ENCODE data around the gene DOCK8.

DOCK8 gene

GRCh38 chr9:419571-420171 lies 205.0 kb downstream of the DOCK8 start:
- DNase-seq (ENCODE audit: low spot score): no peak

- no peak for DNase-seq (ENCODE audit: low spot score)
These were observed 207.2 kb downstream of the DOCK8 start for GRCh38 chr9:421896-422295.

DNA sequence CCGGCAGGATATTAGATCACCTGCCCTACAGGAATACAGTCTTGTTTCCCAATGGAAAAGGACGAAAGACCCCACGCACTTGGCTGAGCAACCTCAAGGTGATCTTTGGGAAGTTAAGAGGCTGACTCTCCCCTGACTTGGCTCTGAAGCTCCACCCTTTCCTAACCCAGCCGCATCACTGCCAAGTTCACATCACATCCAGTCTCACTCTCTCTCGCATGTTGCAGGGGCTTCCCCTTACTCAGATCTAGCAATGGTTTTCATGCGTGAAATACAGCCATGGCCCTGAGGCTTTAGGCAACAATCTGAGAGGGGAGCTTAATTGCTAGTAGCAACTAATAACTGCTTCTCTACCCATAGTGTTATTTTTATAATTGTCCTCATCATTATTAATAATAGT lies 211.6 kb downstream of the DOCK8 start:
- DNase-seq (ENCODE audit: low spot score): no peak

- no peak for DNase-seq (ENCODE audit: low spot score)
These were observed 212.3 kb downstream of the DOCK8 start for GRCh38 chr9:426976-427375.

DNA sequence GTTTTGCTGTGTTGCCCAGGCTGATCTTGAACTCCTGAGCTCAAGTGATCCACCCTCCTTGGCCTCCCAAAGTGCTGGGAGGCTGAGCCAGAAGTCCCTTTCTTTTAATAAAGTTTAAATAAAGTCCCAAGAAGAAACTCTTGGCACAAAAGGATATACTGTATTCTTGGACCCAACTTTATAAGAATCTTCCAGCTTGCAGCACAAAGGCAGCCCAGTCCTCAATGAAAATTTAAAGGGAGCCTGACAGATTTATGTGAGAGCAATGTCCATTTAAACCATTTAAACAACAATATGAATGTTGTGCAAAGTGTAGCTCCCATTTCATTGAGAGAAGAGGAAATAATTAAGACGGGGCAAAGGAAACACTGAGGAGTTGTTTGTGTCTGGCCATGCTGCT lies 217.0 kb downstream of the DOCK8 start:
- no peak for DNase-seq (ENCODE audit: low spot score)

- DNase-seq (ENCODE audit: low spot score): no peak
These were observed 221.8 kb downstream of the DOCK8 start for GRCh38 chr9:436482-436881.

DNA sequence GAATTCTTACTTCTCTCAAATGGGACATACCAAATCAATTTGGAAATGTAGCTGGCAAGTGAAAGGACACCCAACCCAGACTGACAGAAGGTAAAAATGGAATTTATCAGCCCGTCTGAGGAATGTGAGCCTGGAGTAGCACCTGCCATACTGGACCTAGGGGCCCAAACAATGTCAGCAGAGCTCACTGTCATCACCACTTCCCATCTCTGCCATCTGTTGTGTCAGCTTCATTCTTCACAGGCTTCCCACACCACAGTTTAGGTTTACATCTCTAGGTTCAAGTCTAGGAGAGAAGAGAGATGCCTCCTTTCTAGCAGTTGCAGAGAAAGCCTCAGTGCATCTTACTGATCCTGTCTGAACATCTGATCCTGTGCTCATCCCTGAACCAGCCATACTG lies 222.4 kb downstream of the DOCK8 start:
- DNase-seq (ENCODE audit: low spot score): no peak

DNA sequence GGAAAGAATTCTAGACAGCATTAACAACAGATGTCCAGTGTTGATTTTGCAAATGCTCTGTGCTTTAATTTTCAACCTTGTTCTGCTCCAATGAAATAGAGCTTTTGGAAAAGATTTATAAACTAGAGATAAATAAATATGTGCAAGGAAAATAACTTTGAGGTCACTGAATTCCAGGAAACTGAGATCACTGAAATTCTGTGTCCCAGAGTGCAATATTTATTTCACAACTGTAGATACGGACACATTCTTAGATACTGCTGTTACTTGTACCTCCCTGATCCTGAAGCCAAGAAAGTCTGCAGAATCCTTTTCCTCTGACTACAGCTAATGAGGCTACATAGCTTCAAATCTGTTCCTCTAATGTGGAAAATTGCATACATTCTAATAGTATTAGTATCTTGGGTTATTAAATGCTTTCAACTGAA lies 222.9 kb downstream of the DOCK8 start:
- DNase-seq (ENCODE audit: low spot score): no peak

GRCh38 chr9:438066-438465 lies 223.4 kb downstream of the DOCK8 start:
- DNase-seq (ENCODE audit: low spot score): no peak

DNA sequence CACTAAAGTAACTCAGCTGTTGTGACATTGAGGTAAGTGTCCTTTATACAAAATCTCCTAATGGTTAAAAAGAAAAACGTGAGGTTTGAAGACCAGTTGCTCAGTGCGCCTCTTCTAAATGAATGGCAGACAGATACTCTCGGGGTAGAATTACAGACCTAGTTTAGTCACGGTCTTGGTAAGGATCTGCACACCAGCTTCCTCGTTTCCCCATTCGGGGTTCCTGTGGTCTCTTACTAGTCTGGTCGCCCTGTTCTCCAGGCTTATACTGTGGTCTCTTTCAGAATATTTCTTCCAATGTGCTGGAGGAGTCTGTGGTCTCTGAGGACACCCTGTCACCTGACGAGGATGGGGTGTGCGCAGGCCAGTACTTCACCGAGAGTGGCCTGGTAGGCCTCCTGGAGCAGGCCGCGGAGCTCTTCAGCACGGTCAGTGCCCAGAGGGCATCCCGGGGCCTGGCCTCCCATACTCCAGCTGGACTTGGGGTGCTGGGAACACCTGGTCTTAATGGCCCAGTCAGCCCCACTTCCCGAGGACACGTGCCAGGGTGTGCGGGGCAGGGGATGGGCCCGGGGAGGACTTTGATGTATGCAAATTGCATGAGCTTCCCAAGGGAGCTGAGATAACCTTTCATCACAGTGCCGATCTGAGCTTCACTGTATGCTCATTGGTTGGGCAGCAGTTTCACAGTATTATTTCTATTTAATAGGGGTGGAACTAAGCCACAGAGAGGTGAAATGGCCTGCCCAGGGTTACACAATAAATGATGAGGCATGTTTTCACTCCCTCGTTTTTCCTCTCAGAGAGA lies 224.5 kb downstream of the DOCK8 start:
- no peak for DNase-seq (ENCODE audit: low spot score)

DNA sequence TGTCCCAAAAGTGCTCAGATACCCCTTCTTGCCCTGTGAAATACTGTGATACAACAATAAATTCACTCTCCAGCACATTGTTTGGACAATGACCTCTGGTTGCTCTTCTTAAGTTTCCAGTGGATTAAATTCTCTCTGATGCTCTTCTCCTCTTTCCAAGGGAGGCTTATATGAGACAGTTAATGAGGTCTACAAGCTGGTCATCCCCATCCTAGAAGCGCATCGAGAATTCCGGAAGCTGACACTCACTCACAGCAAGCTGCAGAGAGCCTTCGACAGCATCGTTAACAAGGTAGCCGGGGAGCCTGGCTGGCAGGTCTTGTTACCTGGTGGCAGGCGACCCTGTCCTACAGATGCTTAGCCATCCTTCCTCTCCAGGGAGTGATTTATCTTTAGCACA lies 226.5 kb downstream of the DOCK8 start:
- DNase-seq (ENCODE audit: low spot score): no peak

- DNase-seq (ENCODE audit: low spot score): no peak
These were observed 229.9 kb downstream of the DOCK8 start for GRCh38 chr9:444528-444927.

DNA sequence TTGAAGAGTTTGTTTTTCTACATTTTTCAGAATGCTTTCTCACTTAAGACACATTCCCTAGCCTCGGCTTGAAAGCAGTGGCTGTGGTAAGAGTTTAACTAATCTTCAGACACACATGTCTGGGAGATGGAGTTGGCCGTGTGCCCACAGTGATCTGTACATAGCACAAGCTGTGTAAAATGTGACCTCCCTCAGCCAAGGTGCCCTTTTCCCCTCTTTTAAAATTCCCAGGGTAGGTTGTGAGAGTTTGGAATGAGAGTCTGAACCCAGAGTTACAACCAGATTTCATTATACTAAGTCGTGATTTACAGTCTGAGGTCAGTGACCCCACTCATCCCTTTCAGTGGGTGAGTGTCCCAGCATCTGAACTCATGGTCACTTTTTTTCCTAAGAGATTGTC lies 230.4 kb downstream of the DOCK8 start:
- no peak for DNase-seq (ENCODE audit: low spot score)

GRCh38 chr9:446074-446699 lies 231.5 kb downstream of the DOCK8 start:
- no peak for DNase-seq (ENCODE audit: low spot score)

DNA sequence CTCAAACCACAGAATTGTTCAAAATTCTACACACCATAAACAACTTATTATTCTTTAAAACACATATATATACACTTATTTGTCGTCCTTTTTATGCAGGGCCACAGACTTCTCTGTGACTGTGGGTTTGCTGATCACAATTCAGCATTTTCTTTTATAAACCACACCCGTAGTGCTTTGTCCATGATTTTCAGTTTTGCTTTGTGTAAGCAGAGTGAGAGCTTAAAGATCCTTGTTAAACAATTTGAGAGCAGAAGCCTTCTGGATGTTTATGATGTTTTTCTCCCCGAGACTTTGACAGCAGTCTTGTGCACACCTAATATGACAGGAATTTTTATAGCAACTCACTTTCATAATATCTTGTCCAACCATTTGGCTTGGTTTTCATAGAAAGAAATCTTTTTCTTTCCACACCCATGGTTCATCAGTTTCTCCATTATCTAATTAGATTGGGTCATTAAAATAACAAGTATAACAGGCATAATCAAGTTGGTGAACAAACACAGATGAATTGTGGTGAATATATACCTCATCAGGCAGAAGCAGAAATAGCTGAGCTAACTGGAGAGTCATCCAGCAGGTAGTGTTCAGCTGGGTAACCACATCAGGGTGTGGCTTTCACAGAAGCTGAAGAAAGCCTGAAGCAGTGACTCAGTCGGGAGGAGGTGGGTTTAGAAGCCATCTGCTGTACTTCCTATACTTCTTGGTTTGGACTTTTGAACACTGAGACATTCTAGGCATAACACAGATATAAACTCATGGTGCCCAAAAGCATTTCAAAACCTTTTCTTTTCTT lies 232.8 kb downstream of the DOCK8 start:
- DNase-seq (ENCODE audit: low spot score): no peak

- DNase-seq (ENCODE audit: low spot score): no peak
These were observed 235.4 kb downstream of the DOCK8 start for GRCh38 chr9:450057-450456.

DNA sequence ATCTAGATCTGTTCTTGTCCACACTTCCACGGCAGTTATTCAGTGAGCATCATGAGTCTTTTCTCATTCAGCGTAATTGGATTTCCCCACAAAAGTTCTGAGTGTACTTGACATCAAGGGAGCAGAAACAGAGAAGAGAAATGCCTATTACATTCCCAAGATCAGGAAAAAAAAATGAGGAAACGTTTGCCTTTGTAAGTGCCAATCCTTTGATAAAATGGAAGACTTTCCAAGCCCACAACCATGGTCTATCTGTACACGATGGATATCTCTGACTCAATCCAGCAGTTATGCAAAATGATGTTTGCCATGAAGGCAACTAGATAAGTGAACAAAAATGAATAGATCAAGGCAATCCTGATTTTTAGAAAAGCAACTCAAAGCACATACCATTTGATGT lies 235.9 kb downstream of the DOCK8 start:
- DNase-seq (ENCODE audit: low spot score): no peak

- no peak for DNase-seq (ENCODE audit: low spot score)
These were observed 239.2 kb downstream of the DOCK8 start for GRCh38 chr9:453832-454231.

GRCh38 chr9:456365-456764 lies 241.7 kb downstream of the DOCK8 start:
- no peak for DNase-seq (ENCODE audit: low spot score)

DNA sequence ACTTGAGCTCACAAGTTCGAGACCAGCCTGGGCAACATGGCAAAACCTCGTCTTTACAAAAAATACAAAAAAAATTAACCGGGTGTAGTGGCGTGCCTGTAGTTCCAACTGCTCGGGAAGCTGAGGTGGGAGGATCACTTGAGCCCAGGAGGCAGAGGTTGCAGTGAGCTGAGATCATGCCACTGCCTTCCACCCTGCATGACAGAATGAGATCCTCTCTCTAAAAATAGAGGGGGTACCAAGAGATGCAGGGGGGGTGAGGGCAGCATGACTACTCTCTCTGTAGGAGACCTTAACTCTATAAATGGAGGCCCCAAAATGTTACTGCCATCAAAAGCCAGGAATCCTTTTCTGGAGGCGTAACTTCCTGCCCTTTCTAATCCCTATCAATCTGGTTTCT lies 243.9 kb downstream of the DOCK8 start:
- no peak for DNase-seq (ENCODE audit: low spot score)

DNA sequence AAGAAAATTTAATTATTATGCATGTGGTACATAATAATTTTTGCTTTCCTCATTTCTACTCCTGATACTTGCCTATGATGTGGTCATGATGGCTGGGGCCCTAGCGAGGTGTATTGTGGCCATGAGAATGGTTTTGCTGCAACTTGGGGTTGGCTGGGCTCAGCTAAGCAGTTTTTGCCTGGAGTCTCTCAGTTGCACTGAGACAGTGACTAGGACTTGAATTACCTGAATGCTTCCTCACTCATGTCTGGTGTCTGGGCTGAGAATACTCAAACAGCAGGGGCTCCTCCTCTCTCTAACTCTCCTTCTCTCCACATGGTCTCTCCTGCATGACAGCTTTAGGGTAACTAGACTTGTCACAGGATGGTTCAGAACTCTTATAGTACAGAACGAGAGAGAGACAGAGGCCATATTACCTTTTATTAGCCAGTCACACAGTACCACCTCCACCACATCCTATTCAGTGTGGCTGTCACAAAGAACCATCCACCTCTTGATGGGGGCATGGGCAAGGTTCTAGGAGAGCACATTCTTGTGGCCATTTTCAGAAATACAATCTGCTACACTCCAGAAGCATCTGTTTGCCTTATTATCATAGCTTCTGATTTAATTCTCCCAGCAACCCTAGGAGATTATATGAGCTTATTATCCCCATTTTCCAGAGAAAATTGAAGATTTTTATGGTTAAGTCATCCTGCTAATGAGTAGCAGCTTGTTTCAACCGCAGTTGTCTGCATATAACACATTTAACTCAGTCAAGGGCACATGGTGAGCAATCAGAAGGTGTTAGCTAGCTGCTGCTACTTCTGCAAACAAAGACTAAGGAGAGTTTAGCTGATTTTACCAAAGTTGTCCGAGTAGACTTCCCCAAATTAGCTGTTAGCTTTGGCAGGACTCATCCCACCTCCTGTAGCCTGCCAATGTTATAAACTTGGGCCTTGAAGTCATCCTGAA lies 245.1 kb downstream of the DOCK8 start:
- DNase-seq (ENCODE audit: low spot score): no peak

All from HuH-7.5 (cell line).